Neural crest cell (in vitro differentiated cells): Measurements from ENCODE around the gene ATF7. TPM values are rescaled to one million over a fixed set of nuclear protein-coding genes. Genes with fewer than 3 reads are reported as not detected.

Source experiments
- DNase-seq: peaks from one replicate; pipeline ENCODE4 v3.0.0; 2021; ENCODE audit warnings: low read depth, mixed read lengths, low spot score
- H3K27ac Mint-ChIP-seq: one replicate; pipeline ENCODE4 v1.8.0; 2021; ENCODE audit warnings: mild to moderate bottlenecking, mixed read lengths; ENCODE audit not compliant: unreplicated experiment
- H3K27me3 Mint-ChIP-seq: 2 replicates; pipeline ENCODE4 v1.8.0; 2021; ENCODE audit warnings: low read depth, mild to moderate bottlenecking, mixed read lengths
- H3K36me3 Mint-ChIP-seq: 2 replicates; pipeline ENCODE4 v1.8.0; 2021; ENCODE audit warnings: low read depth, mild to moderate bottlenecking, mixed read lengths
- H3K4me1 Mint-ChIP-seq: 2 replicates; pipeline ENCODE4 v1.8.0; 2021; ENCODE audit warnings: mixed read lengths
- H3K4me3 Mint-ChIP-seq: one replicate; pipeline ENCODE4 v1.8.0; 2021; ENCODE audit warnings: mild to moderate bottlenecking, mixed read lengths
- H3K9me3 Mint-ChIP-seq: 2 replicates; pipeline ENCODE4 v1.8.0; 2021; ENCODE audit warnings: mixed read lengths
- total RNA-seq: library from RNA; stranded (reverse); gene quantifications from 2 replicates; pipeline ENCODE4 v1.2.1, GENCODE V29; 2021
- TF ChIP-seq, protein P1 (sequence below): fragments of 200-600 bp; sonication (generic); conservative IDR thresholded peaks from 2 replicates; pipeline ENCODE4 v1.5.0; 2021; ENCODE audit warnings: antibody characterized with exemption, mild to moderate bottlenecking

Gene ATF7
- total RNA-seq, 1 donor from 2014 or later = 32.5 TPM

DNA sequence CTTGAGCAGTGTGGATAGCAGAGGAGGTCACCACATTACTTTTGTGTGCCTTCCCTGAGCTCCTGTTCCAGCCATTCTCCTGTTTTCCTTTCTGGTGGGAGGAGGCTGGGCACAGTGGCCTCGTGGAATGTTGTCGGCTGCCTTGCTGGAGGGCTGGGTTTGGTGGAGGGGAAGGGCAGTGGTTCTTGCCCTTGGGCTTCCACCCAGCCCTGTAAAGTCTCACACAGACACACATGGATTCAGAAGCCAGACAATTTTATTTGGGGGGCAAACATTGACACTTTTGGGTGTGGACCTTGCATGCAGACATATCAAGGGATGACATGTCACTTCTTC is 119.8 kb downstream of the ATF7 start:
- H3K4me1 Mint-ChIP-seq = peaks cover 7% of the 10 kb centered on the region
- peak overlapping the region; percentile 27 for H3K4me3 Mint-ChIP-seq
- H3K9me3 Mint-ChIP-seq = no peaks in the 10 kb centered on the region
- TF ChIP-seq, protein P1, sequence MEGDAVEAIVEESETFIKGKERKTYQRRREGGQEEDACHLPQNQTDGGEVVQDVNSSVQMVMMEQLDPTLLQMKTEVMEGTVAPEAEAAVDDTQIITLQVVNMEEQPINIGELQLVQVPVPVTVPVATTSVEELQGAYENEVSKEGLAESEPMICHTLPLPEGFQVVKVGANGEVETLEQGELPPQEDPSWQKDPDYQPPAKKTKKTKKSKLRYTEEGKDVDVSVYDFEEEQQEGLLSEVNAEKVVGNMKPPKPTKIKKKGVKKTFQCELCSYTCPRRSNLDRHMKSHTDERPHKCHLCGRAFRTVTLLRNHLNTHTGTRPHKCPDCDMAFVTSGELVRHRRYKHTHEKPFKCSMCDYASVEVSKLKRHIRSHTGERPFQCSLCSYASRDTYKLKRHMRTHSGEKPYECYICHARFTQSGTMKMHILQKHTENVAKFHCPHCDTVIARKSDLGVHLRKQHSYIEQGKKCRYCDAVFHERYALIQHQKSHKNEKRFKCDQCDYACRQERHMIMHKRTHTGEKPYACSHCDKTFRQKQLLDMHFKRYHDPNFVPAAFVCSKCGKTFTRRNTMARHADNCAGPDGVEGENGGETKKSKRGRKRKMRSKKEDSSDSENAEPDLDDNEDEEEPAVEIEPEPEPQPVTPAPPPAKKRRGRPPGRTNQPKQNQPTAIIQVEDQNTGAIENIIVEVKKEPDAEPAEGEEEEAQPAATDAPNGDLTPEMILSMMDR = no peak
- H3K27ac Mint-ChIP-seq = no peak overlapping the region
- no peaks in the 10 kb centered on the region for H3K36me3 Mint-ChIP-seq
- H3K27me3 Mint-ChIP-seq = peaks cover 3% of the 10 kb centered on the region
- no peak for DNase-seq

DNA sequence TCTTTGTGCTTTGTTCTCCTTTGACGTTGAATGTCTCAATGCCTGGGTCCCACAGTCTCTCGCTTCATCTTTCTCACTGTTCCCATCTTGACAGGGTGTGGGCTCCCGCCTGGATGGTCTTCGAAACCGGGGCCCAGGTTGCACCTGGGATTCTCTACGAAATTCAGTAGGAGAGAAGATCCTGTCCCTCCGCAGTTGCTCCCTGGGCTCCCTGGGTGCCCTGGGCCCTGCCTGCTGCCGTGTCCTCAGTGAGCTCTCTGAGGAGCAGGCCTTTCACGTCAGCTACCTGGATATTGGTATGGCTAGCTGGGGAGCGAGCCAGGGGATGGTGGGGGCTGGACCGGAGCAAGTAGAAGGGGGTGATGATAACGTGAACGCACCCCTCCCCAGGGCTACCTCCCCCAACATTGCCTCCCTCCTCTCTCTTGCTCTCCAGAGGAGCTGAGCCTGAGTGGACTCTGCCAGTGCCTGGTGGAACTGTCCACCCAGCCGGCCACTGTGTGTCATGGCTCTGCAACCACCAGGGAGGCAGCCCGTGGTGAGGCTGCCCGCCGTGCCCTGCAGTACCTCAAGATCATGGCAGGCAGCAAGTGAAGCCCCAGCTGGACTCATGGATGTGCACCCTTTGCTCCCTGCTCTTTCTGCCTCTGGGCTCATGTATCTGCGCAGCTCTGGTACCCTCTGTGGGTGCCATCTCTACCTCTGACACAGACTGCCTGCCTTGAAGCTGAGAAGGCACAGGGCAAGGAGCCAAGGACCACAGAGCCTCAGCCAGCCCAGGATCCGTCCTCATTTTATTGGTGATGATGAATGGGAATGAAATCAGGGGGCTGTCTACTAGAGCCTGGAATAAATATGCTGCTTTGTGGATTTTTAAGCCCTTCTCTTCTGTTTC is 120.4 kb downstream of the ATF7 start:
- Mint-ChIP-seq H3K9me3 (no peaks in the 10 kb centered on the region), H3K27me3 (peaks cover 3% of the 10 kb centered on the region), H3K27ac (no peak overlapping the region), H3K36me3 (no peaks in the 10 kb centered on the region), H3K4me3 (peak overlapping the region; percentile 34), H3K4me1 (peaks cover 8% of the 10 kb centered on the region)
- no peak for DNase-seq
- TF ChIP-seq, protein P1 = no peak

DNA sequence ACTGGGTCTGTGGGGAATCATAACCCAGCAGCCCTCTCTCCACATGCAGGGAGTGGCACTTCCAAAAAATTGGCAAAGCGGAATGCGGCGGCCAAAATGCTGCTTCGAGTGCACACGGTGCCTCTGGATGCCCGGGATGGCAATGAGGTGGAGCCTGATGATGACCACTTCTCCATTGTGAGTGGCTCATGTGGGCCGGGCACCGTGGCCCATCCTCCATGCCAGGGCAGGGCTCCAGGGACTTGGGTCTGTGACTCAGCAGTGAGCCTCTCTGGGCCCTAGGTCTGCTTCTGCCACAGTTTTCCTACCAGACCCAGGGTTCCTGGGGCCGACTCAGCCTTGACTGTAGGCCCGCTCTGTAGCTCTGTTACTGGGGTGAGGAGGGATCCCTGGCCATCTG is 121.1 kb downstream of the ATF7 start:
- Mint-ChIP-seq H3K27ac (no peak overlapping the region), H3K9me3 (no peaks in the 10 kb centered on the region), H3K4me3 (peak overlapping the region; percentile 64), H3K36me3 (no peaks in the 10 kb centered on the region), H3K4me1 (peaks cover 15% of the 10 kb centered on the region), H3K27me3 (peaks cover 4% of the 10 kb centered on the region)
- TF ChIP-seq, protein P1 = no peak
- no peak for DNase-seq

DNA sequence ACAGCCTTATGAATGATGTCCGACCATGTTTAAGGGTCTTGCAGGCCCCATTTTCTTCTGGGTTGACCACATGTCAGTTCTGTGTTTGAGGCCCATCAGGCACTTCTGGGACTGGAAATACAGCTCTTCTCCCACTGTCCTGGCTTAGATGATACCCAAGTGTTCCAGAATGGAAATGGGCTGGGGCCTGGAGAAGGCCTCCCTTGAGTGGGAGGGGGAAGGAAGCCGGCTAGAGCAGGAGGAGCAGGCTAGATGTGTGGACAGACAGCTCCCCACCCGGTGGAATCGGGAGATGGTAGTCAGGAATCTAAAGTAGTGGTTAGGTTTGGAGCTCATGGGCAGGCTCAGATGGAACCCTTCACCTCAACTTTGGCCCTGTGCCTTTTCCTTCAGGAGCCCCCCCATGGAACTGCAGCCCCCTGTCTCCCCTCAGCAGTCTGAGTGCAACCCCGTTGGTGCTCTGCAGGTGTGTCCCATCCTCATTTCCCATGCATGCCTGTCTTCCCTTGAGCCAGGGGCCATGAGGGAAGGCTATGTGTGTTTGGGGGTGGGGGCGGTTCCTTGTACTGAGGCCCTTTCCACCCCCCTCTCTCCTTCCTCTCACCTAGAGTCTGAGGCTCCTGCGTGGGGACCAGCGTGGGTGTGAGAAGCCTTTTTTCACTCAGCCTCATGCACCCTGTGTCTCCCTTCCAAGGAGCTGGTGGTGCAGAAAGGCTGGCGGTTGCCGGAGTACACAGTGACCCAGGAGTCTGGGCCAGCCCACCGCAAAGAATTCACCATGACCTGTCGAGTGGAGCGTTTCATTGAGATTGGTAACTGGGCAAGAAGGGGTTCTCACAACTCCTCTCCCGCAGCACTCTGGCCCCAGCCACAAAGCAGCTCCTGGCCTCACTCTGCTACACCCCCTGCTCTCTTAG is 121.9 kb downstream of the ATF7 start:
- Mint-ChIP-seq H3K4me3 (peak overlapping the region; percentile 80), H3K27me3 (peaks cover 4% of the 10 kb centered on the region), H3K9me3 (no peaks in the 10 kb centered on the region), H3K36me3 (no peaks in the 10 kb centered on the region), H3K4me1 (peaks cover 20% of the 10 kb centered on the region), H3K27ac (no peak overlapping the region)
- DNase-seq = no peak
- TF ChIP-seq, protein P1 = no peak

DNA sequence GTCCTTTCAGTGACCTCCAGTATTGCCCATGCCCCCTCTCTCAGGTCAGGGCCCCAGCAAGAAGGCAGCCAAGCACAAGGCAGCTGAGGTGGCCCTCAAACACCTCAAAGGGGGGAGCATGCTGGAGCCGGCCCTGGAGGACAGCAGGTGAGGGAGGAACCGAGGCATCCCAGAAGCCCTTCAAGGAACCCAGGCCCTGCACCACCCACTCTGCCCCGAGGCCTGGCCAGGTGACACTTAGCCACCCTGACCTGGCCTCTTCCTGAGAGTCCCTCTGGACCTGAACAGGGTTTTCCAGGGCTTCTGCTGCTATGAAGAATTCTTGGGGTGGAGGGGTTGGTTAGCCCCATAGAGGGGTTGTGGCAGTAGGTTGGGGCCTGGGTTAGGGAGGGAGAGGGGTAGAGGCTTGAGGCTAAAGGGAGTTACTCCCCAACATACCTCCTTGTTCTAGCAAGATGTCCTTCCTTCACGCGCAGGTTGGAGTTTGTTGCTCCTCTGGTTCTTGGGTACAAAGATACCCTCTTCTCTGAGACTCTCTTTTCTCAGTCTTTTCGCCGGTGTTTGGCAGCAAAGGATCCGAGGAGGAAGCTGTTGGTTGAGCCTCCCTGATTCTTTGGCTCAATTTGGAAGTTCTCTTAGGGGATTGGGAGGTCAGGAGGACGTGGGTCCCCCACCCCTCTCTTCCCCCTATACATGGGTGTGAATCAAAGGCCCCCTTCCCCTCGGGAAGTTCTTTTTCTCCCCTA is 123.0 kb downstream of the ATF7 start:
- peaks cover 30% of the 10 kb centered on the region for H3K4me1 Mint-ChIP-seq
- DNase-seq = no peak
- no peaks in the 10 kb centered on the region for H3K9me3 Mint-ChIP-seq
- TF ChIP-seq, protein P1 = no peak
- no peak overlapping the region for H3K27ac Mint-ChIP-seq
- no peaks in the 10 kb centered on the region for H3K36me3 Mint-ChIP-seq
- peak overlapping the region; percentile 98 for H3K4me3 Mint-ChIP-seq
- peaks cover 2% of the 10 kb centered on the region for H3K27me3 Mint-ChIP-seq
